Endothelial cell of hepatic sinusoid (primary cell): Measurements from ENCODE around the gene SCFD2.

Experiments
- in situ Hi-C: cut with HindIII; loops from 2 replicates; pipeline ENCODE4 v1.10.0; 2017; ENCODE audit warnings: low sequenced_read_pairs

Gene SCFD2

DNA sequence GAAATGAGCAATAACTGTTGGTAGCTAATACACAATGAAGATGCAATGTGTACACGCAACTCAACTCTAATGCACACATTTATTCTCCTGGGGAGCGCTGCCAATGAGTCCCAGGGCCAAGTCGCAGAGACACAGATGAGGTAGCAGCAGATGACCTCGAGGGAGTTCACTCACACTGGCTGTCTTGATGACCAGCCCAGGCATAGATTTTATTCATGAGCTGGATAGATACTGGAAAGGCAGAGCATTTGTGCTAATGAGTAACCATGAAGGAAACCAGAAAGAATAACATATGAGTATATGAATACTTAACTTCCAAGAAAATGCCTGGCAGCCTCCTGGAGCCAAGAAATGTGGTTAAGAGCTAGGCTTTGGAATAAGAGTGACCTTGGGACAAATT is 461.4 kb downstream of the SCFD2 start:
- in situ Hi-C loops, result no loop called here

DNA sequence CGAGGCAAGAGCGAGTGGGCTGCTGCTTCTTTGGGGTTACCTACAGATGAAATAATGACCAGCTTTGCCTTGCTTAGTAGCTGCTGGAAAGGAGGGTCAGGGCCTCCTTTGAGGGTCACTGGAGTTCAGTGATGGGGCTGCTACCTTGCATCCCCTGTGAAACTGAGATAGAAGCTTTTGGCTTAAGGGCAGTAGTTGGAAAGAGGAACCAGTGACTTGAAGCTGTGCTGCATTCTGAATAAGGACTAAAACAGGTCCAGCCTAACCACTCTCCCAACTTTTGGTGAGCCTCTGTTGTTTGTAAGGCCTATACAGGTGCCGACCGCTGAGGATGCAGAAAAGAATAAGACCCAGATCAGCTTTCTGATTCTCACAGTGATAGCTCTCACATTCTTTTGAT is 462.6 kb downstream of the SCFD2 start:
- in situ Hi-C loops, result no loop called here

- in situ Hi-C loops, result no loop called here
Measured at GRCh38 chr4:52894443-52894842, 471.4 kb downstream of the SCFD2 start.

- in situ Hi-C loops, result no loop called here
Measured at GRCh38 chr4:52892880-52893279, 473.0 kb downstream of the SCFD2 start.

DNA sequence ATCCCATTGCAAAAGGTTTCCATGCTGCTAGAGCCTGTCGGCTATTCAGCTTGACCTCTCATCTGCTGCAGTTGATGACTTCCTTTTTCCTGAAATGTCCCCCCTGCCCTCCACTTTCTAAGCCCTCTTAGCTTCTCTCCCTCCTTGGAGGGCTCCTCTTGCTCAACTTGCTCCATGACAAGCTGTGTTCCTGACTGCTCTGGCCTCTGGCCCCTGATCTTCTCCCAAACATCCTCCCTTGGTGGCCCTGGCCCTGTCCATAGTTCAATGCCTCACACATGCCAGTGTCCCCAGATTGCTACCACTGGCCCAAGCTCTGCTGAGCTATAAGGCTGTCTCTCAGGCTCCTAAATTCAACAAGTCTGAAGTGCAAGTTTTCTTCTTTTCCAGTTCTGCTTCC is 474.1 kb downstream of the SCFD2 start:
- in situ Hi-C loops, result no loop called here

- in situ Hi-C loops, result no loop called here
Measured at GRCh38 chr4:52890521-52890791, 475.4 kb downstream of the SCFD2 start.

DNA sequence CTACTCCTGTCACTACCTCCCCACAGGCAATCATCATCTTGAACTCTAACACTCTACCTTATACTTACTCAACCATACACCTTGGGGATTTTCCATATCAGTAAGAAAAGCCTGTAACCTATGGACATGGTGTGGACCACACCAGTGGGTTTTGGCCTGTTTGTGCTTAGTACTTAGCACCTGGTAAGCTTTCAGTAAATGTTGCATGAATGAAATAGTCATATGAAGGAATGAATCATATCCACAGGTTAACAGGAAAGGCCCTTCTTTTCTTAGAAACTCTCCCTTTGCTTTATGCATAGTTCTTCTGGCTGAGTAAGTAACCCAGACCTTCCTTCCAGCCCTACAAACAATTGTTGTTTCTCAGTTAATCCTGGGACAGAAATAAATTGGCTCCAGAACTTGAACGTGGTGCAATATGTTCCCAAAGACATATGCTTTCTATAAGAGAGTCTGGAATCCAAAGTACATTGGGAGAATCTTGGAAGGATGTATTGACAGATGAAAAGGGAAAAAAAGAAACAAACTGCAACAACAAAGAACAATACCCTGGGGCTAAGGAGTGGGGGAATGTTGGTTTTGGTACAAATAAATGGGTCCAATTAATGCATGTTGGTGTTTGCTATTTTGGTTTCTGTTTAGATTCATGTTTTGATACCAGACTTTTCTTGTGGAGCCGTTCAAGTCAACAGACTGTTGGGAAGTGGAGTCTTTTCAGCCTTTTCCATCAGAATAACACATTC is 475.9 kb downstream of the SCFD2 start:
- in situ Hi-C loops, result no loop called here

DNA sequence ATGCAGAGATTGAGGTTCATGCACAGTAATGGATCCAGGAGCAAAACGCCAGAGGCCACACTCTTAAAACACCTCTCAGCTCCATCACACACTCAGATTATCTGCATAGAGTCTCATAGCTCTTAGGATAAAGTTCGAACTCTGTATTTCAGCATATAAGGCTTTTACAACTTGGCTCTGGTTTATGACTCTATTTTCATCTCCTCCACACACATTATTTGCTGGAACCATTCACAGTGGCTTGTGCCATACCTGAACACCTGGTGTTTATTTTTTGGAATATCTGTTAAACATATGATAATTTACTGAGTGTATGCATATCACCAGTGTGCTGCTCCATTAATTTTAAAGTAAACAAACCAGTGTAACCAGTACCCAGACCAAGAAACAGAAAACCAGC is 476.5 kb downstream of the SCFD2 start:
- in situ Hi-C loops, result no loop called here

GRCh38 chr4:52884994-52885393 is 480.9 kb downstream of the SCFD2 start:
- in situ Hi-C loops, result no loop called here

GRCh38 chr4:52883707-52884669 is 481.9 kb downstream of the SCFD2 start:
- in situ Hi-C loops, result no loop called here

DNA sequence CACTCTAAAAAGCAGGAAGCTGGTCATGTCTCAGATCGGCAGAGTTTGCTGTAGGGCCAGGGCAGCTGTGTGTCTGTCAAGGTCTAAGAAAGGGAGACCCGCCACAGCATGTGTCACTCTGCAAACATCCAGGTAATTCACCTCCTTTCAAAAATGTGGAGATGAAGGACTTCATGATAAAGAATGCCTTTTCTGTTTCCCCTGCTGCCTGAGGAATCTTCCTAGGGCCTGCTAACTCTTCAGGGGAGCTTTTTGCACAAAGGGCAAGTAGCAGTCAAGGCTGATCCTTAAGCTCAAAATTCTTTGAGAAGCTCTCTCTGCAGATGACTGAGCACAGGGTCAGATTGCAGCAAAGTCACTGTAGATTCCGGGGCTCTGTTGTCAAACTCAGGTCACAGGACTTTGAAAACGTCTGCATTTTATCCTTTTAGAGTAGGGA is 482.7 kb downstream of the SCFD2 start:
- in situ Hi-C loops, result no loop called here

- in situ Hi-C loops, result no loop called here
Measured at GRCh38 chr4:52880994-52881393, 484.9 kb downstream of the SCFD2 start.

DNA sequence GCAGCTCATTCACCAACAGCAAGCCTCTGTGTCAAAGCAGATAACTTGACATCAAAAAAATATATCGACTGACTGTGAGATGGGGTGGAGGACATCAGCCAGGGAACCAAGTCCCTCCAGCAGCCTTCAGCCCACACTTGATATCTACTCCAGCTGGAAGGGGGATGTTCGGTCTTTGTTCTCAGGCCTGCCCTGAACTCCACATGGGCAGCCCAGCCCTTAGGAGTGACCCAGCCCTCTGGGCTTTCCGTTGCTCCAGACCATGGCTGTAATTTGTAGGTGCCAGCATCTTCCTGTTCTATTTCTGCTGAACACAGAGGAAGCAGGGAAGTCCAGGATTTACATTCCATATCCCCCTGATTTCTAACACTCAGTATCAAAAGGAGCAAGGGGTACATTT is 486.4 kb downstream of the SCFD2 start:
- in situ Hi-C loops, result no loop called here

DNA sequence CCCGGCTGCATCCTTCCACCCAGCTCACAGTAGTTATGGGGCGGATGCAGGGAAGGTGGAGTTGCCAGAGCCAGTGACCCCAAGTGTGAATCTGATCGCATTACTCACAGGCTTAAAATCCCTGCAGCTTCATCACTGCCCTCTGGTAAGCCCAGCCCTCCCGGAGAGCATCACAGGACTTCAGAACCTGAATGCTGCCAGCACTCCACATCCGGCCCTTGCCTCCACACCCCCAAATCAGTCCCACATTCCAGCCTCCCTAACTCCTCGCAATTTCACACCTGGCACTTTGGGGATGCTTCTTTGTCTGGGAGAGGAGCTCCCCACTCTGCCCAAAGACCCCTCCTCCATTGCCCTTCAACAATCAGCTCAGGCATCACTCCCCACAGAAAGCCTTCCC is 488.2 kb downstream of the SCFD2 start:
- in situ Hi-C loops, result no loop called here

DNA sequence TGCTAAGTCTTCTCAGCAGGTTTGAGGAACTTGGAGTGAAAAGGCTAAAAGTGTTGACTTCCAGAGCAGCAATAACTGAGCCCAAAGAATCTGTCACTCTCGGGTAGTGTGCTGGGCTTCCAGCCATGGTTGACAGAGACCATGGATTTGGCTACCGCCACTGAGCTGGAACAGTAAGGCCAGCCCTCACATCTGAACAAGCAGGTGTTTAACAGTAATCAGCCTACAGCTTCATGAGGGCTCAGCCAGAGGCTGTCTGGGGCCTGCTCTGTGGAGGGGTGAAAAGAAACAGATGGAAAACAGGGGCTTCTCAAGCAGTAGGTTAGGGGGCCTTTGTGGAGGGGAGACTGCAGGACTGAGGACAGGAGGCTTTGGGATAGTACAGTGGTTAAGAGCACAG is 488.8 kb downstream of the SCFD2 start:
- in situ Hi-C loops, result no loop called here

GRCh38 chr4:52876069-52876468 is 489.8 kb downstream of the SCFD2 start:
- in situ Hi-C loops, result no loop called here

GRCh38 chr4:52874948-52875347 is 490.9 kb downstream of the SCFD2 start:
- in situ Hi-C loops, result no loop called here

DNA sequence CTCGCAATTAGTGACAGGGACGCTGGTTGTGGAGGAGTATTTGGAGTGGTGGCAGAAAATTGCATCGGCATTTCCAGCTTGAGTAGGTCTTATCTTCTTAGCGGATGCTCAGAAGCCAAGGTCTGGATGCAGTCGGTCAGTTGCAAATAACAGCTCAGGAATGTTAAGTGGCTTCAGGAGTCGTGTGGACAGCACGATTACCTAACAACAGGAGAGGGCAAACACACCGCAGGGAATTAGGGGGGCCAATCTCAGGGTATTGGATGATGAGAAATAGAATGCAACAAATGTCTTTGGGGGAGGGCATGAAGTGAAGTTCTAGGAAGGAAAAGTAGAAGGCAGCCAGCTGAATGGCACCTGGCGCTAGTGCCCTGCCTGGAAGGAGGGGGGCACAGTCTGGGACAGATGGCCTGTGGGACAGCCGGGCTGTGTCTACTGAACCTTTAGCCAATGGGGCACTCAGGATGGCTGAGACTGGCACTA is 492.0 kb downstream of the SCFD2 start:
- in situ Hi-C loops, result no loop called here

DNA sequence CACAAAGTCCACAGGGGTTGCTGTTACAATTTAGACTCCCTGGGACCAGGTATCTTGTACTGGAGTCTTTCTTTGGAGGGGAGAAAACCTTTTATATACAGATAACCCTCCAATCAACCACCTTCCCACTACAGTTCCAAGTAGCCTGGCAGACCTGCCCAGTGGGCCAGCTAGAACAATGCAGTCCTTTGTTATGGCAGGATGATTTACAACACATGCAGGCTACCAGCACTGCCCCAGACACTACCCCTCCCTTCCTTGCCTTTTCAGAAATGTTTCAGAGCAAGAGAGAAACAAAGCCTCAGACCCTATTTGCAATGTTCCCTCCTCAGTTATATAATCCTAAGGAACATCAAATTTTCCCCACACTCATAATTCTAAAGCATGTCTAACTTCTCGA is 492.7 kb downstream of the SCFD2 start:
- in situ Hi-C loops, result no loop called here

GRCh38 chr4:52870225-52870624 is 495.6 kb downstream of the SCFD2 start:
- in situ Hi-C loops, result no loop called here

DNA sequence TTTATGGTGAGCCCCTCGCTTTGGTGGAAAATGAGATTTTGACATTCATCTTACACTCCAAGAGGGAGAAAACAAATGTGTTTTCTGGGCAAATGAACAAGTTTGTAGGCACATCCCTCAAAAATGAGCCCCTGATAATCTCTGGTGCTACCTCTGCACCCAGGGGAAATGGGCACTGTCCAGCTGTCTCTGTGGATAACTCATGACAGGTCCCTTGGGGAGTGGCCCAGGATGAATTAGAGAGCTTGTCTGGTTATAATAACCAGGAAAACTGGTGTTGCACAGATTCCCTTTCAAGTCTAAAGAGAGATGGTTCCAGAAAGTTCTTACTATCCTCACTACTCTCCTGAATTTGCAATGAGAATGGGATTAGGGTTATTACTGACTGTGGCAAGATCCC is 496.2 kb downstream of the SCFD2 start:
- in situ Hi-C loops, result no loop called here

GRCh38 chr4:52869196-52869595 is 496.7 kb downstream of the SCFD2 start:
- in situ Hi-C loops, result no loop called here
